ENCODE results near the gene CEP112. TPM values are rescaled to one million over a fixed set of nuclear protein-coding genes. Genes with fewer than 3 reads are reported as not detected.

CEP112 gene
- total and polyA plus RNA-seq, 2 donors (not counting 3 experiments of a cell fraction or from before 2014, with no cell fraction given) = 1.5 to 25.3 TPM

GRCh38 chr17:65677932-65678331 is 514.0 kb downstream of the CEP112 start:
- dilution Hi-C loops (cut with MboI; ENCODE audit: extremely low pct_ligation_motif_present, low sequenced_read_pairs) = no loop called here
- no peak overlapping the region for H3K4me3 ChIP-seq (replicated peaks in 1 of 3; ENCODE audit: insufficient read depth in 1 of 3, low read depth in 1 of 3, low read length in 3 of 3)
- H3K4me2 ChIP-seq (ENCODE audit: insufficient read depth, low read length) = no peak overlapping the region
- H2AFZ ChIP-seq (ENCODE audit: low read depth, low read length) = no peak overlapping the region
- FAIRE-seq (no peak), DNase-seq (ENCODE audit: low read depth, low spot score) (no peak)
- no peak overlapping the region for H3K27ac ChIP-seq (ENCODE audit: insufficient read depth, low read depth, low read length)
- no peaks in the 10 kb centered on the region for H3K9me3 ChIP-seq (replicated peaks; ENCODE audit: control insufficient read depth, insufficient read depth, low read length)
- no peaks in the 10 kb centered on the region for H3K4me1 ChIP-seq (ENCODE audit: control insufficient read depth, extremely low read depth, insufficient read depth, low read length)
- no peaks in the 10 kb centered on the region for H3K36me3 ChIP-seq (ENCODE audit: control insufficient read depth in 2 of 2, extremely low read depth in 1 of 2, insufficient read depth in 2 of 2, low read length in 2 of 2)
- H3K9ac ChIP-seq (replicated peaks; ENCODE audit: extremely low read depth, insufficient read depth, low read length) = no peak overlapping the region
- TF ChIP-seq POLR2A (IDR thresholded peaks at IDR 0.05; ENCODE audit: low read depth, low read length) (no peak), JUN (IDR thresholded peaks at IDR 0.05; ENCODE audit: borderline replicate concordance, insufficient read depth, insufficient read length, low read depth) (no peak), GATA2 (IDR thresholded peaks at IDR 0.05; ENCODE audit: insufficient read depth, insufficient read length, low read depth, low read length) (no peak), CTCF (IDR thresholded peaks at IDR 0.05; ENCODE audit: extremely low read depth in 1 of 2, insufficient read depth in 1 of 2, low read depth in 1 of 2, low read length in 2 of 2) (no peak), FOS (IDR thresholded peaks at IDR 0.05; ENCODE audit: borderline replicate concordance, insufficient read depth, low read length) (no peak), MAX (IDR thresholded peaks at IDR 0.05; ENCODE audit: insufficient read depth, insufficient read length) (no peak), POLR2AphosphoS5 (IDR thresholded peaks at IDR 0.05; ENCODE audit: insufficient read depth, low read depth, low read length) (no peak), EZH2 (IDR thresholded peaks at IDR 0.05; ENCODE audit: borderline replicate concordance, low read depth, low read length, severe bottlenecking) (no peak), MYC (IDR thresholded peaks at IDR 0.05; ENCODE audit: low read depth, low read length) (no peak)
- no peaks in the 10 kb centered on the region for H3K9me1 ChIP-seq (replicated peaks; ENCODE audit: control insufficient read depth, extremely low read depth, insufficient read depth, low read length)
- no peaks in the 10 kb centered on the region for H3K27me3 ChIP-seq (ENCODE audit: control insufficient read depth in 2 of 2, insufficient read depth in 2 of 2, low read length in 2 of 2)
- POLR2A ChIA-PET = no interaction called here
- intact Hi-C loops (cut with micrococcal nuclease) = no loop called here
- CTCF ChIA-PET = no interaction called here
- BruUV-seq (replicated peaks) = no TSS peak
- H4K20me1 ChIP-seq (replicated peaks; ENCODE audit: control insufficient read depth, extremely low read depth, insufficient read depth, low read length) = no peaks in the 10 kb centered on the region
- H3K79me2 ChIP-seq (ENCODE audit: control insufficient read depth, insufficient read depth, low read length) = no peaks in the 10 kb centered on the region

Measured in endothelial cell of umbilical vein (primary cell).